ENCODE measurements around the gene E2F3. TPM values are rescaled to one million over a fixed set of nuclear protein-coding genes. Genes with fewer than 3 reads are reported as not detected.

E2F3 gene
- total RNA-seq, 2 donors from 2014 or later, result 38.2 TPM

DNA sequence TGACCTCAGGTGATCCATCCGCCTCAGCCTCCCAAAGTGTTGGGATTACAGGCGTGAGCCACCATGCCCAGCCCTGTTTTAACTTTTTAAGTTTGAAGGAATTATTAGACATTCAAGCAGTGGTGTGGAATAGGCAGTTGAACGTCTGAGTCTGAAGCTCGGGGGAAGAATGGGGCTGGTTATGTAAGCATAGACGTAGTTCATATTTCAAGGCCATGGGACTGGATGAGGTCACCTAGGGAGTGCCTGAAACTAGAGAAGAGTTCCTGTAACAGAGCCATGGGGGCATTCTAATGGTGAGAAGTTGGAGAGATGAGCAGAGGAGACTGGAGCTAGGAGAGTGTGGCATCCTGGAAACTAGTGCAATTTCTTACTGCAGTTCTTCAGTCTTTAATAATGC, 139.0 kb downstream of the E2F3 start:
- H3K9ac ChIP-seq (ENCODE audit: extremely low read depth, low read length, poor library complexity, severe bottlenecking), result no peak overlapping the region
- no peaks in the 10 kb centered on the region for H3K27me3 ChIP-seq (ENCODE audit: control insufficient read depth, insufficient read depth, low read length, poor library complexity, severe bottlenecking)
- Mint-ChIP-seq H3K27ac (no peak overlapping the region), H3K27me3 (ENCODE audit: insufficient read depth) (no peaks in the 10 kb centered on the region), H3K36me3 (ENCODE audit: low read depth) (peaks cover 28% of the 10 kb centered on the region), H3K4me3 (no peak overlapping the region), H3K9me3 (no peaks in the 10 kb centered on the region), H3K4me1 (peaks cover 13% of the 10 kb centered on the region)
- no peak for DNase-seq
- H3K4me1 ChIP-seq (ENCODE audit: control insufficient read depth, insufficient read depth, low read length), result no peaks in the 10 kb centered on the region
- no peak overlapping the region for H3K4me3 ChIP-seq (ENCODE audit: low read length)
- no peaks in the 10 kb centered on the region for H3K9me3 ChIP-seq (ENCODE audit: control insufficient read depth, low read length)
- no peak overlapping the region for H3K27ac ChIP-seq (ENCODE audit: low read depth, low read length)
- peaks cover 27% of the 10 kb centered on the region for H3K36me3 ChIP-seq (ENCODE audit: control insufficient read depth, insufficient read depth, low read length)
- TF ChIP-seq, protein P1, sequence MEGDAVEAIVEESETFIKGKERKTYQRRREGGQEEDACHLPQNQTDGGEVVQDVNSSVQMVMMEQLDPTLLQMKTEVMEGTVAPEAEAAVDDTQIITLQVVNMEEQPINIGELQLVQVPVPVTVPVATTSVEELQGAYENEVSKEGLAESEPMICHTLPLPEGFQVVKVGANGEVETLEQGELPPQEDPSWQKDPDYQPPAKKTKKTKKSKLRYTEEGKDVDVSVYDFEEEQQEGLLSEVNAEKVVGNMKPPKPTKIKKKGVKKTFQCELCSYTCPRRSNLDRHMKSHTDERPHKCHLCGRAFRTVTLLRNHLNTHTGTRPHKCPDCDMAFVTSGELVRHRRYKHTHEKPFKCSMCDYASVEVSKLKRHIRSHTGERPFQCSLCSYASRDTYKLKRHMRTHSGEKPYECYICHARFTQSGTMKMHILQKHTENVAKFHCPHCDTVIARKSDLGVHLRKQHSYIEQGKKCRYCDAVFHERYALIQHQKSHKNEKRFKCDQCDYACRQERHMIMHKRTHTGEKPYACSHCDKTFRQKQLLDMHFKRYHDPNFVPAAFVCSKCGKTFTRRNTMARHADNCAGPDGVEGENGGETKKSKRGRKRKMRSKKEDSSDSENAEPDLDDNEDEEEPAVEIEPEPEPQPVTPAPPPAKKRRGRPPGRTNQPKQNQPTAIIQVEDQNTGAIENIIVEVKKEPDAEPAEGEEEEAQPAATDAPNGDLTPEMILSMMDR (conservative IDR thresholded peaks at IDR 0.05), result no peak
- WGBS, 2 experiments (ENCODE audit: insufficient coverage in 1 of 2, insufficient read length in 1 of 2), result 92% methylated on average over 5 of the region's 5 CpGs

DNA sequence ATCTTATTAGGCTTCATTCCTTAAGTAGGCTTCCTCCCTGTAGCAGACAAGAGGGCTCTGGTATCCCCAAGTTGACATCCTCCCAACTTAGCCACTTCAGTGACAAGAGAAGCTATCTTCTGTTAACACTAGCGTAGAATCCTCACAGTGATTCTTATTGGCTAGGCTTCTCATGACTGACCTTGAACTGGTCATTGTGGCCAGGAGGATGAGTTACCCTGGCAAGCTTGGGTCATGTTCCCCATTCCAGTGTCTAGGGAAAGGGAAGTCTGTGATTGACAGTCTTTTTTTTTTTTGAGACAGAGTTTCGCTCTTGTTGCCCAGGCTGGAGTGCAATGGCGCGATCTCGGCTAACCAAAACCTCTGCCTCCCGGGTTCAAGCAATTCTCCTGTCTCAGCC, 139.7 kb downstream of the E2F3 start:
- DNase-seq, result no peak
- no peaks in the 10 kb centered on the region for H3K9me3 Mint-ChIP-seq
- WGBS, 2 experiments (ENCODE audit: insufficient coverage in 1 of 2, insufficient read length in 1 of 2), result 87 to 97% methylated on average over 3 to 6 of the region's 6 CpGs

DNA sequence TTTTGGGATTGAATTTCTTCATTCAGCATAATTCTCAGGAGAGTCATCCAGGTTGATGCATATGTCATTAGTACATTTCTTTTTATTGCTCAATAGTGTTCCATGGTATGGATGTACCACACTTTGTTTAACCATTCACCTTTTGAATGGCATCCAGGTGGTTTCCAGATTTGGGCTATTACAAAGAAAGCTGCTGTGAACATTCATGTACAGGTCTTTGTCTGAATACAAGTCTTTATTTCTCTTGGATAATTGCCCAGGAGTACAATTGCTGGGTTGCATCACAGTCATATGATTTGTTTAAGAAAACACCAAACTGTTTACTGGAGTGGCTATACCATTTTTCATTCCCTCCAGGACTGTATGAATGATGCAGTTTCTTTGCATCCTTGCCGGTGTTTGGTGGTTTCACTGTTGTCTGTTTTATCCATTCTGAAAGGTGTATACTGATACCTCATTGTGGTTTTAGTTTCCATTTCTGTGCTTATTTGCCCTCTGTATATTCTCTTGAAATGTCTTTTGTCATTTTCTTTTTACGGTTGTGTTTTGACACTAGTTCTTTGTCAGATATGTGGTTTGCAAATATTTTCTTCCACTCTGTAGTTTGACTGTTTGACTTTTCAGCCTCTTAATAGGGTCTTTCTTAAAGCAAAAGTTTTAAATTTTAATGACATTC, 141.4 kb downstream of the E2F3 start:
- no peak overlapping the region for H3K27ac ChIP-seq (ENCODE audit: low read depth, low read length)
- no peak overlapping the region for H3K27ac Mint-ChIP-seq

More for the DNA sequence above, 139.7 kb downstream of the E2F3 start:
- Histone ChIP-seq H3K27ac (ENCODE audit: low read depth, low read length) (no peak overlapping the region), H3K36me3 (ENCODE audit: control insufficient read depth, insufficient read depth, low read length) (peaks cover 31% of the 10 kb centered on the region), H3K27me3 (ENCODE audit: control insufficient read depth, insufficient read depth, low read length, poor library complexity, severe bottlenecking) (no peaks in the 10 kb centered on the region), H3K9me3 (ENCODE audit: control insufficient read depth, low read length) (peaks cover 6% of the 10 kb centered on the region), H3K4me1 (ENCODE audit: control insufficient read depth, insufficient read depth, low read length) (no peaks in the 10 kb centered on the region), H3K4me3 (ENCODE audit: low read length) (no peak overlapping the region), H3K9ac (ENCODE audit: extremely low read depth, low read length, poor library complexity, severe bottlenecking) (no peak overlapping the region)
- Mint-ChIP-seq H3K4me3 (no peak overlapping the region), H3K36me3 (ENCODE audit: low read depth) (peaks cover 35% of the 10 kb centered on the region), H3K4me1 (peaks cover 13% of the 10 kb centered on the region), H3K27me3 (ENCODE audit: insufficient read depth) (no peaks in the 10 kb centered on the region), H3K27ac (no peak overlapping the region)
- TF ChIP-seq, protein P1 (conservative IDR thresholded peaks at IDR 0.05), result no peak

More for the DNA sequence above, 141.4 kb downstream of the E2F3 start:
- Mint-ChIP-seq H3K4me1 (peaks cover 11% of the 10 kb centered on the region), H3K4me3 (no peak overlapping the region), H3K36me3 (ENCODE audit: low read depth) (peaks cover 46% of the 10 kb centered on the region), H3K9me3 (no peaks in the 10 kb centered on the region), H3K27me3 (ENCODE audit: insufficient read depth) (no peaks in the 10 kb centered on the region)
- H3K9me3 ChIP-seq (ENCODE audit: control insufficient read depth, low read length), result peaks cover 9% of the 10 kb centered on the region
- 88 to 94% methylated on average over 1 to 2 of the region's 2 CpGs for WGBS, 2 experiments (ENCODE audit: insufficient coverage in 1 of 2, insufficient read length in 1 of 2)
- H3K36me3 ChIP-seq (ENCODE audit: control insufficient read depth, insufficient read depth, low read length), result peaks cover 43% of the 10 kb centered on the region
- H3K9ac ChIP-seq (ENCODE audit: extremely low read depth, low read length, poor library complexity, severe bottlenecking), result no peak overlapping the region
- no peaks in the 10 kb centered on the region for H3K4me1 ChIP-seq (ENCODE audit: control insufficient read depth, insufficient read depth, low read length)
- DNase-seq, result no peak
- no peak overlapping the region for H3K4me3 ChIP-seq (ENCODE audit: low read length)
- TF ChIP-seq, protein P1 (conservative IDR thresholded peaks at IDR 0.05), result no peak
- no peaks in the 10 kb centered on the region for H3K27me3 ChIP-seq (ENCODE audit: control insufficient read depth, insufficient read depth, low read length, poor library complexity, severe bottlenecking)

Other genes with a start within 250 kb of the E2F3 start
- gene MBOAT1, start 189.4 kb upstream of the E2F3 start, total RNA-seq, result 1 to 10 TPM; 7.7 to 9.4 TPM
- gene CDKAL1, start 132.6 kb downstream of the E2F3 start, total RNA-seq, result 10 to 100 TPM; 23.5 to 26.4 TPM